ENCODE measurements around the gene CCDC178. TPM values are rescaled to one million over a fixed set of nuclear protein-coding genes. Genes with fewer than 3 reads are reported as not detected.

Gene CCDC178
- polyA plus RNA-seq, 2 of the 4 experiments (the other 2 are of a cell fraction), result 0.06 TPM; not detected in 1

- ChIA-PET POLR2A (no interaction called here), CTCF (no interaction called here)
- FAIRE-seq (no peak), ATAC-seq (no peak), DNase-seq (ENCODE audit: low read depth in 1 of 2, low spot score in 1 of 2) (no peak)
- no peaks in the 10 kb centered on the region for H3K4me1 ChIP-seq
- no peak overlapping the region for H3K4me2 ChIP-seq
- TF ChIP-seq, protein P1, sequence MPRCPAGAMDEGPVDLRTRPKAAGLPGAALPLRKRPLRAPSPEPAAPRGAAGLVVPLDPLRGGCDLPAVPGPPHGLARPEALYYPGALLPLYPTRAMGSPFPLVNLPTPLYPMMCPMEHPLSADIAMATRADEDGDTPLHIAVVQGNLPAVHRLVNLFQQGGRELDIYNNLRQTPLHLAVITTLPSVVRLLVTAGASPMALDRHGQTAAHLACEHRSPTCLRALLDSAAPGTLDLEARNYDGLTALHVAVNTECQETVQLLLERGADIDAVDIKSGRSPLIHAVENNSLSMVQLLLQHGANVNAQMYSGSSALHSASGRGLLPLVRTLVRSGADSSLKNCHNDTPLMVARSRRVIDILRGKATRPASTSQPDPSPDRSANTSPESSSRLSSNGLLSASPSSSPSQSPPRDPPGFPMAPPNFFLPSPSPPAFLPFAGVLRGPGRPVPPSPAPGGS (IDR thresholded peaks at IDR 0.05), result no peak
- TF ChIP-seq E2F6 (IDR thresholded peaks at IDR 0.05; ENCODE audit: borderline replicate concordance, low read depth) (no peak), TFCP2L1 (CRISPR knock-in tag; IDR thresholded peaks at IDR 0.05) (no peak), SREBF2 (IDR thresholded peaks at IDR 0.05) (no peak), HEYL (CRISPR knock-in tag; IDR thresholded peaks at IDR 0.05) (no peak), CEBPB (IDR thresholded peaks at IDR 0.05) (no peak), EHMT2 (IDR thresholded peaks at IDR 0.05; ENCODE audit: low read depth) (no peak), FOSL2 (IDR thresholded peaks at IDR 0.05) (no peak), FOSL2 (CRISPR knock-in tag; IDR thresholded peaks at IDR 0.05) (no peak), NFE2L2 (conservative IDR thresholded peaks at IDR 0.05; ENCODE audit: low read length) (no peak), JUN (IDR thresholded peaks at IDR 0.05) (no peak), MAZ (IDR thresholded peaks at IDR 0.05; ENCODE audit: borderline replicate concordance, low read depth, low read length) (no peak), PHF8 (IDR thresholded peaks at IDR 0.05; ENCODE audit: borderline replicate concordance, low read depth) (no peak), ESRRA (IDR thresholded peaks at IDR 0.05; ENCODE audit: borderline replicate concordance, low read length) (no peak), ZSCAN20 (CRISPR knock-in tag; IDR thresholded peaks at IDR 0.05) (no peak), KDM1A (IDR thresholded peaks at IDR 0.05; ENCODE audit: low read depth) (no peak)
- TF ChIP-seq, protein P2, sequence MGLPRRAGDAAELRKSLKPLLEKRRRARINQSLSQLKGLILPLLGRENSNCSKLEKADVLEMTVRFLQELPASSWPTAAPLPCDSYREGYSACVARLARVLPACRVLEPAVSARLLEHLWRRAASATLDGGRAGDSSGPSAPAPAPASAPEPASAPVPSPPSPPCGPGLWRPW (IDR thresholded peaks at IDR 0.05), result no peak
- 0% methylated on average over 1 of the region's 1 CpG for WGBS (ENCODE audit: missing lambda C conversion rate)
- H3K4me3 ChIP-seq, result no peak overlapping the region
- H3K9me3 ChIP-seq, result no peaks in the 10 kb centered on the region
- no peak overlapping the region for H3K27ac ChIP-seq
These were observed 170.2 kb downstream of the CCDC178 start for GRCh38 chr18:33270297-33270696.

- FAIRE-seq, result no peak
- CTCF ChIA-PET, result no interaction called here
- POLR2A ChIA-PET, result no interaction called here
These were observed 171.3 kb downstream of the CCDC178 start for GRCh38 chr18:33269223-33269622.

More at GRCh38 chr18:33269223-33269622, 171.3 kb downstream of the CCDC178 start:
- Histone ChIP-seq H3K4me2 (no peak overlapping the region), H3K4me3 (no peak overlapping the region), H3K27ac (no peak overlapping the region), H3K9me3 (no peaks in the 10 kb centered on the region), H3K4me1 (no peaks in the 10 kb centered on the region)
- WGBS (ENCODE audit: missing lambda C conversion rate), result 0% methylated on average over 2 of the region's 2 CpGs
- ATAC-seq (no peak), DNase-seq (ENCODE audit: low read depth in 1 of 2, low spot score in 1 of 2) (no peak)
- TF ChIP-seq, protein P1 (IDR thresholded peaks at IDR 0.05), result no peak
- no peak for TF ChIP-seq FOSL2 (IDR thresholded peaks at IDR 0.05)
- TF ChIP-seq FOSL2 (CRISPR knock-in tag; IDR thresholded peaks at IDR 0.05), result no peak
- TF ChIP-seq GATA3 (IDR thresholded peaks at IDR 0.05; ENCODE audit: borderline replicate concordance), result no peak
- TF ChIP-seq, protein P3, sequence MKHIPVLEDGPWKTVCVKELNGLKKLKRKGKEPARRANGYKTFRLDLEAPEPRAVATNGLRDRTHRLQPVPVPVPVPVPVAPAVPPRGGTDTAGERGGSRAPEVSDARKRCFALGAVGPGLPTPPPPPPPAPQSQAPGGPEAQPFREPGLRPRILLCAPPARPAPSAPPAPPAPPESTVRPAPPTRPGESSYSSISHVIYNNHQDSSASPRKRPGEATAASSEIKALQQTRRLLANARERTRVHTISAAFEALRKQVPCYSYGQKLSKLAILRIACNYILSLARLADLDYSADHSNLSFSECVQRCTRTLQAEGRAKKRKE (CRISPR knock-in tag; IDR thresholded peaks at IDR 0.05; ENCODE audit: low read depth), result no peak
- TF ChIP-seq TFCP2L1 (CRISPR knock-in tag; IDR thresholded peaks at IDR 0.05), result no peak
- TF ChIP-seq ESRRA (IDR thresholded peaks at IDR 0.05; ENCODE audit: borderline replicate concordance, low read length), result no peak
- TF ChIP-seq, protein P4, sequence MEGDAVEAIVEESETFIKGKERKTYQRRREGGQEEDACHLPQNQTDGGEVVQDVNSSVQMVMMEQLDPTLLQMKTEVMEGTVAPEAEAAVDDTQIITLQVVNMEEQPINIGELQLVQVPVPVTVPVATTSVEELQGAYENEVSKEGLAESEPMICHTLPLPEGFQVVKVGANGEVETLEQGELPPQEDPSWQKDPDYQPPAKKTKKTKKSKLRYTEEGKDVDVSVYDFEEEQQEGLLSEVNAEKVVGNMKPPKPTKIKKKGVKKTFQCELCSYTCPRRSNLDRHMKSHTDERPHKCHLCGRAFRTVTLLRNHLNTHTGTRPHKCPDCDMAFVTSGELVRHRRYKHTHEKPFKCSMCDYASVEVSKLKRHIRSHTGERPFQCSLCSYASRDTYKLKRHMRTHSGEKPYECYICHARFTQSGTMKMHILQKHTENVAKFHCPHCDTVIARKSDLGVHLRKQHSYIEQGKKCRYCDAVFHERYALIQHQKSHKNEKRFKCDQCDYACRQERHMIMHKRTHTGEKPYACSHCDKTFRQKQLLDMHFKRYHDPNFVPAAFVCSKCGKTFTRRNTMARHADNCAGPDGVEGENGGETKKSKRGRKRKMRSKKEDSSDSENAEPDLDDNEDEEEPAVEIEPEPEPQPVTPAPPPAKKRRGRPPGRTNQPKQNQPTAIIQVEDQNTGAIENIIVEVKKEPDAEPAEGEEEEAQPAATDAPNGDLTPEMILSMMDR (IDR thresholded peaks at IDR 0.05), result no peak
- no peak for TF ChIP-seq CEBPB (IDR thresholded peaks at IDR 0.05)
- no peak for TF ChIP-seq CBX2 (IDR thresholded peaks at IDR 0.05; ENCODE audit: borderline replicate concordance, low read depth)
- TF ChIP-seq MAZ (IDR thresholded peaks at IDR 0.05; ENCODE audit: borderline replicate concordance, low read depth, low read length), result no peak
- no peak for TF ChIP-seq ELK1 (IDR thresholded peaks at IDR 0.05; ENCODE audit: low read depth, low read length)
- TF ChIP-seq PHF8 (IDR thresholded peaks at IDR 0.05; ENCODE audit: borderline replicate concordance, low read depth), result no peak
- no peak for TF ChIP-seq E2F6 (IDR thresholded peaks at IDR 0.05; ENCODE audit: borderline replicate concordance, low read depth)
- no peak for TF ChIP-seq HDAC2 (IDR thresholded peaks at IDR 0.05)
- no peak for TF ChIP-seq RFX5 (IDR thresholded peaks at IDR 0.05)
- no peak for TF ChIP-seq RARB (CRISPR knock-in tag; IDR thresholded peaks at IDR 0.05)
- no peak for TF ChIP-seq ZC3H11A (IDR thresholded peaks at IDR 0.05)
